Hematopoietic multipotent progenitor cell treated with erythropoietin and hydrocortisone succinate and interleukin-3 and kit ligand, for 15 days (in vitro differentiated cells): ENCODE data around the gene CCDC87.
"Not testable (repeated sequence)": the region's sequence is repeated elsewhere in the genome, so short reads cannot be mapped to it uniquely, and the experiment has no call there.

Experiments used
- DNase-seq: peaks from one replicate; pipeline ENCODE4 v3.0.0-alpha.2; 2015; ENCODE audit warnings: low spot score

CCDC87 gene

GRCh38 chr11:66592457-66593302, at the start of gene CCDC87, which contains the start of gene CCS:
TSS of gene CCDC87 (minus strand) at chr11:66593063. CDS start at chr11:66593015, 48 bp downstream.
TSS of gene CCS (plus strand) at chr11:66593185. CDS start at chr11:66593262, 77 bp downstream.
- DNase-seq: peak; percentile 98

GRCh38 chr11:66641834-66642233, 49.0 kb upstream of the CCDC87 start:
- DNase-seq: no peak

- DNase-seq: not testable (repeated sequence)
Observed at GRCh38 chr11:66639814-66640340, 47.0 kb upstream of the CCDC87 start.

GRCh38 chr11:66639066-66639813, 46.4 kb upstream of the CCDC87 start:
- peak; percentile 28 for DNase-seq

GRCh38 chr11:66638177-66639065, 45.6 kb upstream of the CCDC87 start, which contains the start of gene RBM4:
TSS of gene RBM4 (plus strand) at chr11:66638703. CDS start at chr11:66639712, 1,009 bp downstream.
- DNase-seq: peak; percentile 100

- no peak for DNase-seq
Observed at GRCh38 chr11:66637557-66638176, 44.8 kb upstream of the CCDC87 start.

- no peak for DNase-seq
Observed at GRCh38 chr11:66636411-66636810, 43.5 kb upstream of the CCDC87 start.

GRCh38 chr11:66632952-66633351, 40.1 kb upstream of the CCDC87 start:
- DNase-seq: no peak

- DNase-seq: no peak
Observed at GRCh38 chr11:66631883-66632282, 39.0 kb upstream of the CCDC87 start.

GRCh38 chr11:66629356-66629755, 36.5 kb upstream of the CCDC87 start:
- DNase-seq: no peak

GRCh38 chr11:66628061-66628603, 35.3 kb upstream of the CCDC87 start:
- no peak for DNase-seq

- DNase-seq: no peak
Observed at GRCh38 chr11:66626926-66627325, 34.1 kb upstream of the CCDC87 start.

- no peak for DNase-seq
Observed at GRCh38 chr11:66626382-66626781, 33.5 kb upstream of the CCDC87 start.

- DNase-seq: no peak
Observed at GRCh38 chr11:66625752-66626149, 32.9 kb upstream of the CCDC87 start.

- DNase-seq: no peak
Observed at GRCh38 chr11:66625041-66625751, 32.3 kb upstream of the CCDC87 start.

- no peak for DNase-seq
Observed at GRCh38 chr11:66624450-66624849, 31.6 kb upstream of the CCDC87 start.

GRCh38 chr11:66619080-66619554, 26.3 kb upstream of the CCDC87 start:
- no peak for DNase-seq

- no peak for DNase-seq
Observed at GRCh38 chr11:66617155-66617834, 24.4 kb upstream of the CCDC87 start.

- DNase-seq: peak; percentile 99
Observed at GRCh38 chr11:66616379-66617154, 23.7 kb upstream of the CCDC87 start, which contains the start of gene RBM14. TSS of gene RBM14 (plus strand) at chr11:66616630. CDS start at chr11:66616721, 91 bp downstream.
